ENCODE measurements around the gene PLA2R1.

DNA sequence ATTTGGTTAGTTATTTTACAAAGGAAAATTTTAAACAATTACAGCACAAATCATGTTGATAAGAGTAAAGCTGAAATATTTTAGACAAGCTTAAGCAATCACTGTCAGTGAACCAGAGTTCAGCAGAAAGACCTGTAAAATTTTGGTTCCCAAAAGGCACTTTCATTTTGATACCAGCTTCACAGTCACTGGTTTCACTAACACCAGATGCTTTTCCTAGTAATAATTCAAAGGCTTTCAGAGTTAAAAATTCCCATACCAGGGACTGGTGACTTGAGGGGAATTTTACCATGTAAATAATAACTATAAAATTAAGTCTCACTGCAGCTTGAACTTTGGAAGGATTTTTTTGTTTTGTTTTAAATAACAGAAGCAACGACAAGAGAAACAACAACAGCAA, 162.1 kb downstream of the PLA2R1 start:
- TF ChIP-seq, protein P1, sequence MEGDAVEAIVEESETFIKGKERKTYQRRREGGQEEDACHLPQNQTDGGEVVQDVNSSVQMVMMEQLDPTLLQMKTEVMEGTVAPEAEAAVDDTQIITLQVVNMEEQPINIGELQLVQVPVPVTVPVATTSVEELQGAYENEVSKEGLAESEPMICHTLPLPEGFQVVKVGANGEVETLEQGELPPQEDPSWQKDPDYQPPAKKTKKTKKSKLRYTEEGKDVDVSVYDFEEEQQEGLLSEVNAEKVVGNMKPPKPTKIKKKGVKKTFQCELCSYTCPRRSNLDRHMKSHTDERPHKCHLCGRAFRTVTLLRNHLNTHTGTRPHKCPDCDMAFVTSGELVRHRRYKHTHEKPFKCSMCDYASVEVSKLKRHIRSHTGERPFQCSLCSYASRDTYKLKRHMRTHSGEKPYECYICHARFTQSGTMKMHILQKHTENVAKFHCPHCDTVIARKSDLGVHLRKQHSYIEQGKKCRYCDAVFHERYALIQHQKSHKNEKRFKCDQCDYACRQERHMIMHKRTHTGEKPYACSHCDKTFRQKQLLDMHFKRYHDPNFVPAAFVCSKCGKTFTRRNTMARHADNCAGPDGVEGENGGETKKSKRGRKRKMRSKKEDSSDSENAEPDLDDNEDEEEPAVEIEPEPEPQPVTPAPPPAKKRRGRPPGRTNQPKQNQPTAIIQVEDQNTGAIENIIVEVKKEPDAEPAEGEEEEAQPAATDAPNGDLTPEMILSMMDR (IDR thresholded peaks at IDR 0.05 in 8 of 11, conservative IDR thresholded peaks at IDR 0.05 in 3 of 11) = no peak
- no peak for TF ChIP-seq POLR2A (IDR thresholded peaks at IDR 0.05)
